Left lung (tissue), 10 donors: ENCODE data around the gene TMEFF1. TPM values are rescaled to one million over a fixed set of nuclear protein-coding genes. Genes with fewer than 3 reads are reported as not detected.

Source experiments
- ATAC-seq: fragments of 200-7000 bp; cut with Tn5 transposase; one replicate; pipeline ENCODE4 v1.9.1; 2020; ENCODE audit warnings: moderate library complexity
- DNase-seq, 4 donors: peaks; one replicate each; pipeline ENCODE4 v3.0.0-alpha.2; 2013 to 2020
- H3K27ac ChIP-seq, 2 donors: fragments of 200-600 bp; sonication (generic) in 1 of 2; one replicate each; pipeline versions ENCODE4 v1.5.0 to v1.8.0; 2020 to 2021
- H3K27me3 ChIP-seq, 2 donors: fragments of 200-600 bp; sonication (generic) in 1 of 2; one replicate each; pipeline versions ENCODE4 v1.5.0 to v1.8.0; 2020 to 2021
- H3K36me3 ChIP-seq, 2 donors: fragments of 200-600 bp; sonication (generic) in 1 of 2; one replicate each; pipeline versions ENCODE4 v1.5.0 to v1.8.0; 2020 to 2021
- H3K4me1 ChIP-seq, 2 donors: fragments of 200-600 bp; one replicate each; pipeline ENCODE4 v1.8.0; 2021
- H3K4me3 ChIP-seq, 2 donors: fragments of 200-600 bp; sonication (generic) in 1 of 2; one replicate each; pipeline versions ENCODE4 v1.5.0 to v1.8.0; 2020 to 2021; ENCODE audit warnings: mild to moderate bottlenecking in 1 of 2
- H3K9me3 ChIP-seq, 2 donors: fragments of 200-600 bp; sonication (generic) in 1 of 2; one replicate each; pipeline versions ENCODE4 v1.5.0 to v1.8.0; 2020 to 2021
- CTCF ChIP-seq, 2 donors: fragments of 200-600 bp; sonication (generic) in 1 of 2; IDR thresholded peaks; one replicate each; pipeline versions ENCODE4 v1.5.0 to v1.8.0; 2021; ENCODE audit warnings: antibody characterized with exemption in 2 of 2
- intact Hi-C, 2 donors: fragments of 100-400 bp; cut with DNase I; formaldehyde crosslinking; loops; one replicate each; pipeline versions ENCODE4 v1.11.2 to v1.14.2; 2022
- polyA plus RNA-seq, 6 donors: library from polyadenylated mRNA; unstranded; fragments of 120-200 nt; gene quantifications; one replicate each; pipeline ENCODE4 v1.2.1, GENCODE V29; 2013; ENCODE audit not compliant: insufficient read length in 6 of 6
- total RNA-seq, 2 donors: library from RNA; stranded (reverse); fragmentation: NEBNext Ultra II Directional; extraction: Animal tissue kit (Norgen Biotek cat#: 25700); gene quantifications; one replicate each; pipeline ENCODE4 v1.2.1, GENCODE V29; 2021
- donor health status: DM: no; HTN: yes; CAD: no.
- donor health status: DM: no; HTN: no; CAD: no.

Gene TMEFF1
- total and polyA plus RNA-seq, 8 donors: 0.58 to 4.4 (median 2.6) TPM; not detected in 1

- H3K4me3 ChIP-seq: no peak overlapping the region
- no peaks in the 10 kb centered on the region for H3K9me3 ChIP-seq
- no peaks in the 10 kb centered on the region for H3K4me1 ChIP-seq
- H3K27ac ChIP-seq: no peak overlapping the region
- DNase-seq (no peak), ATAC-seq (peak; percentile 24)
- peaks cover 0 to 7% of the 10 kb centered on the region in 2 donors for H3K27me3 ChIP-seq
- H3K36me3 ChIP-seq: no peaks in the 10 kb centered on the region
- TF ChIP-seq CTCF (IDR thresholded peaks at IDR 0.05): no peak
- intact Hi-C loops: no loop called here
Measured at GRCh38 chr9:100466829-100467221, 6.1 kb upstream of the TMEFF1 start.

GRCh38 chr9:100468041-100468440 lies 4.9 kb upstream of the TMEFF1 start:
- no peak overlapping the region for H3K27ac ChIP-seq
- DNase-seq: no peak
- intact Hi-C loops: no loop called here
- no peak for ATAC-seq
- no peak for TF ChIP-seq CTCF (IDR thresholded peaks at IDR 0.05)
- H3K4me3 ChIP-seq: no peak overlapping the region
- H3K4me1 ChIP-seq: no peaks in the 10 kb centered on the region
- H3K36me3 ChIP-seq: no peaks in the 10 kb centered on the region
- H3K9me3 ChIP-seq: no peaks in the 10 kb centered on the region
- peaks cover 0 to 19% of the 10 kb centered on the region in 2 donors for H3K27me3 ChIP-seq

GRCh38 chr9:100472268-100472667 lies 681 bp upstream of the TMEFF1 start:
- no peak for ATAC-seq
- H3K9me3 ChIP-seq: no peaks in the 10 kb centered on the region
- no peak overlapping the region for H3K27ac ChIP-seq
- peaks cover 0 to 6% of the 10 kb centered on the region in 2 donors for H3K4me1 ChIP-seq
- DNase-seq: no peak
- peaks cover 0 to 41% of the 10 kb centered on the region in 2 donors for H3K27me3 ChIP-seq
- TF ChIP-seq CTCF (IDR thresholded peaks at IDR 0.05): no peak
- intact Hi-C loops: no loop called here
- no peak overlapping the region for H3K4me3 ChIP-seq
- no peaks in the 10 kb centered on the region for H3K36me3 ChIP-seq

- peak; percentile 75 for ATAC-seq
- no peaks in the 10 kb centered on the region for H3K36me3 ChIP-seq
- no peak overlapping the region for H3K27ac ChIP-seq
- H3K4me3 ChIP-seq: peak overlapping the region; percentile 46 to 58
- peak in 3 of 4 donors; percentile 30 to 83 (median 48) for DNase-seq
- no peaks in the 10 kb centered on the region for H3K9me3 ChIP-seq
- H3K4me1 ChIP-seq: peaks cover 0 to 6% of the 10 kb centered on the region in 2 donors
- intact Hi-C loops: no loop called here
- no peak for TF ChIP-seq CTCF (IDR thresholded peaks at IDR 0.05)
- H3K27me3 ChIP-seq: peaks cover 0 to 41% of the 10 kb centered on the region in 2 donors
Measured at GRCh38 chr9:100473276-100474081, 530 bp downstream of the TMEFF1 start.

- no peak for TF ChIP-seq CTCF (IDR thresholded peaks at IDR 0.05)
- H3K27me3 ChIP-seq: peaks cover 0 to 41% of the 10 kb centered on the region in 2 donors
- H3K36me3 ChIP-seq: no peaks in the 10 kb centered on the region
- no peaks in the 10 kb centered on the region for H3K9me3 ChIP-seq
- H3K27ac ChIP-seq: no peak overlapping the region
- DNase-seq (peak in 1 of 4 donors; percentile 4), ATAC-seq (no peak)
- peak overlapping the region; percentile 46 to 58 for H3K4me3 ChIP-seq
- intact Hi-C loops: no loop called here
- H3K4me1 ChIP-seq: peaks cover 0 to 6% of the 10 kb centered on the region in 2 donors
Measured at GRCh38 chr9:100474082-100474923, 1.4 kb downstream of the TMEFF1 start.
